ENCODE results near the gene HSF5.
"Not testable (repeated sequence)": the region's sequence is repeated elsewhere in the genome, so short reads cannot be mapped to it uniquely, and the experiment has no call there.

Gene HSF5

DNA sequence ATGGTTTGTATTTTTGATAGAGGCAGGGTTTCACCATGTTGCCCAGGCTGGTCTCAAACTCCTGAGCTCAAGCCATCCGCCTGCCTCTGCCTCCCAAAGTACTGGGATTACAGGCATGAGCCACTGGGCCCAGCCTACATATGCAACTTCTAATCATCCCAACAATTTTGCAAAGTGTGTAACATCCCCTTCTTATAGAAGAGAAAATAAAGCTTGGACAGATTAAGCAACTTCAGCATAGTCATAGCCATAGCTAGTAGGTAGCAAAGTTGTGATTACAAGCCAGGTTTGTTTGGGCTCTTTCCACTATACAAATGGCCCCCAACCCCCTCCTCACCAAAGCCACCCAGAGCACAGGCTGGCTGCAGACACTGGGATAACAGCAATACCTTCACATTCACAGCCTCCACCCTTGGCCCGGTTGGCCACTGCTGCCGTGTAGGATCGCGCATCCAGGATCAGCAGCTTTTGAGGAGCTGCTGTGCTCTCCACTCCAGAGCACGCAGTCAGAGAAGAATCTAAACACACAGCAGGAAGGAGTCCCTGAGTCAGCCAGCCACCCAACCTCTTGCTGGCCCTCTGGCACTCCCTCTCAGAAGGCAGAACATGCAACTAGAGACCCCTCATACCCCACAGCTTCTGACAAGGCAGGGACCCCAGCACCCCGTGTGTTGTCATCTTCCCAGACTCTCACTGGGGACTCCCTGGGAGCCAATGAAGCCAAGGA lies 18.3 kb upstream of the HSF5 start:
- peaks cover 100% of the 10 kb centered on the region for H3K36me3 ChIP-seq (ENCODE audit: insufficient read depth, low read length)
- H3K4me2 ChIP-seq (ENCODE audit: insufficient read depth, low read length): no peak overlapping the region
- H3K79me2 ChIP-seq (ENCODE audit: insufficient read depth, low read length): peaks cover 8% of the 10 kb centered on the region; the same call in 1 of the 2 replicates
- no peak for TF ChIP-seq EZH2 (IDR thresholded peaks at IDR 0.05; ENCODE audit: borderline replicate concordance, low read depth, low read length, severe bottlenecking)
- TF ChIP-seq, protein P1, sequence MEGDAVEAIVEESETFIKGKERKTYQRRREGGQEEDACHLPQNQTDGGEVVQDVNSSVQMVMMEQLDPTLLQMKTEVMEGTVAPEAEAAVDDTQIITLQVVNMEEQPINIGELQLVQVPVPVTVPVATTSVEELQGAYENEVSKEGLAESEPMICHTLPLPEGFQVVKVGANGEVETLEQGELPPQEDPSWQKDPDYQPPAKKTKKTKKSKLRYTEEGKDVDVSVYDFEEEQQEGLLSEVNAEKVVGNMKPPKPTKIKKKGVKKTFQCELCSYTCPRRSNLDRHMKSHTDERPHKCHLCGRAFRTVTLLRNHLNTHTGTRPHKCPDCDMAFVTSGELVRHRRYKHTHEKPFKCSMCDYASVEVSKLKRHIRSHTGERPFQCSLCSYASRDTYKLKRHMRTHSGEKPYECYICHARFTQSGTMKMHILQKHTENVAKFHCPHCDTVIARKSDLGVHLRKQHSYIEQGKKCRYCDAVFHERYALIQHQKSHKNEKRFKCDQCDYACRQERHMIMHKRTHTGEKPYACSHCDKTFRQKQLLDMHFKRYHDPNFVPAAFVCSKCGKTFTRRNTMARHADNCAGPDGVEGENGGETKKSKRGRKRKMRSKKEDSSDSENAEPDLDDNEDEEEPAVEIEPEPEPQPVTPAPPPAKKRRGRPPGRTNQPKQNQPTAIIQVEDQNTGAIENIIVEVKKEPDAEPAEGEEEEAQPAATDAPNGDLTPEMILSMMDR (IDR thresholded peaks at IDR 0.05; ENCODE audit: borderline replicate concordance, extremely low read depth, low read length, poor library complexity, severe bottlenecking): no peak
- no peaks in the 10 kb centered on the region for H3K27me3 ChIP-seq (ENCODE audit: insufficient read depth, low read length, poor library complexity)
- H2AFZ ChIP-seq (ENCODE audit: low read depth, low read length): no peak overlapping the region
- H4K20me1 ChIP-seq (ENCODE audit: insufficient read depth, low read length): peaks cover 32% of the 10 kb centered on the region
- no peak for DNase-seq
- no peak overlapping the region for H3K27ac ChIP-seq (ENCODE audit: low read length)
- H3K4me3 ChIP-seq (ENCODE audit: low read depth in 1 of 2, low read length in 2 of 2): no peak overlapping the region
- no peaks in the 10 kb centered on the region for H3K9me3 ChIP-seq (ENCODE audit: insufficient read depth, low read length, severe bottlenecking)
- H3K9ac ChIP-seq (ENCODE audit: low read depth, low read length): no peak overlapping the region
- no peak for ATAC-seq (ENCODE audit: insufficient read depth, low read depth)
- H3K4me1 ChIP-seq (ENCODE audit: insufficient read depth, low read length): 0 out of 2 replicates have a peak, but pooled peaks cover 6% of the 10 kb centered on the region

DNA sequence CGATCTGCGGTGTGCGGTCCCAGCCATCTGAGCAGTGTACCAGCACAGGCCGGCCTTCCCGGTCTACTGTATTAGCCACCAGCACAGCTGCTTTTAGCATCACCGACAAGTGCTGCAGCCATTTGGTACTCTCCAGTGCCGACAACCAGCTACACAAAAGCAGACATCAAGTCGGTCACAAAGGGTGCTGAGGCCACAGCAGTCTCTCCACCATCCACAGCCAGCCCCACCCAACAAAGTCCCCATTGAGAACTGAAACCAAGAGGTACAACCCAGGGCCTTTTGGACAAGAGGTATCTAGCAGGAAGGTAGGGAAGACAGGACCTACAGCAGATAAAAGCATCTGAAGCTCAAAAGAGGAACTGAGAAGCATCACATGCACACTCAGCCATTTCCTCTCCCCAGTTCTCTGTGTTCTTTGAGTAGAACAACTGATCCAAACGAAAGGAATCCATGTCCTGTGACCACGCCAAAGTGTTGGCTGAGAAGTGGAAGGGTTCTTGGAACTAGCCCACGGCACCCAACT lies 16.7 kb upstream of the HSF5 start:
- Histone ChIP-seq H2AFZ (ENCODE audit: low read depth, low read length) (no peak overlapping the region), H3K9ac (ENCODE audit: low read depth, low read length) (no peak overlapping the region), H3K4me1 (ENCODE audit: insufficient read depth, low read length) (no peaks in the 10 kb centered on the region), H3K4me3 (ENCODE audit: low read depth in 1 of 2, low read length in 2 of 2) (no peak overlapping the region), H3K27me3 (ENCODE audit: insufficient read depth, low read length, poor library complexity) (no peaks in the 10 kb centered on the region), H3K36me3 (ENCODE audit: insufficient read depth, low read length) (peaks cover 98% of the 10 kb centered on the region), H3K27ac (ENCODE audit: low read length) (no peak overlapping the region), H4K20me1 (ENCODE audit: insufficient read depth, low read length) (peaks cover 24% of the 10 kb centered on the region), H3K79me2 (ENCODE audit: insufficient read depth, low read length) (0 out of 2 replicates have a peak, but pooled peaks cover 2% of the 10 kb centered on the region), H3K4me2 (ENCODE audit: insufficient read depth, low read length) (no peak overlapping the region), H3K9me3 (ENCODE audit: insufficient read depth, low read length, severe bottlenecking) (no peaks in the 10 kb centered on the region)
- TF ChIP-seq, protein P1 (IDR thresholded peaks at IDR 0.05; ENCODE audit: borderline replicate concordance, extremely low read depth, low read length, poor library complexity, severe bottlenecking): no peak
- no peak for TF ChIP-seq EZH2 (IDR thresholded peaks at IDR 0.05; ENCODE audit: borderline replicate concordance, low read depth, low read length, severe bottlenecking)
- DNase-seq (no peak), ATAC-seq (ENCODE audit: insufficient read depth, low read depth) (no peak)

DNA sequence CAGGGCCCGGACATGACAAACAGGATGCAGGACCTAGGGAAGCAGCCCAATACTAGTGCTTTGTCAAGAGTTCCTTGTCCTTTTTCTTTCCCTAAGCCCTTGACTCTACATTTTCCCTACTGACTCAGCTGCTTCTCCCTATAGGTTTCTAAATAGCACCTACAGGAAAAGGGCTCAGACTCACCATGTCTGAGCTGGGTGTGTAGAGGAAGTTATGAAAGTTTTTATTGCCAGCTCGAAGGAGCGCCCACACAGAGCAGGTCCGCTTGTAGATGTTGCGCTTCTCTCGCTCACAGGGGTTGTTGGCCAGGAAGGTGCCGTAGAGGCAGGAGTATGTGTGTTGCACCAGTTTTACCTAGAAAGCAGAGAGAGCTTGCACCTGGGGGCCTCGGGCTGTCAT lies 15.7 kb upstream of the HSF5 start:
- H4K20me1 ChIP-seq (ENCODE audit: insufficient read depth, low read length): peaks cover 22% of the 10 kb centered on the region
- H3K4me1 ChIP-seq (ENCODE audit: insufficient read depth, low read length): no peaks in the 10 kb centered on the region
- no peak for ATAC-seq (ENCODE audit: insufficient read depth, low read depth)
- H3K27ac ChIP-seq (ENCODE audit: low read length): no peak overlapping the region
- H3K9me3 ChIP-seq (ENCODE audit: insufficient read depth, low read length, severe bottlenecking): no peaks in the 10 kb centered on the region
- H3K9ac ChIP-seq (ENCODE audit: low read depth, low read length): no peak overlapping the region
- no peak overlapping the region for H3K4me2 ChIP-seq (ENCODE audit: insufficient read depth, low read length)
- no peaks in the 10 kb centered on the region for H3K27me3 ChIP-seq (ENCODE audit: insufficient read depth, low read length, poor library complexity)
- H3K36me3 ChIP-seq (ENCODE audit: insufficient read depth, low read length): peaks cover 95% of the 10 kb centered on the region
- no peak overlapping the region for H3K4me3 ChIP-seq (ENCODE audit: low read depth in 1 of 2, low read length in 2 of 2)
- TF ChIP-seq, protein P1 (IDR thresholded peaks at IDR 0.05; ENCODE audit: borderline replicate concordance, extremely low read depth, low read length, poor library complexity, severe bottlenecking): no peak
- TF ChIP-seq EZH2 (IDR thresholded peaks at IDR 0.05; ENCODE audit: borderline replicate concordance, low read depth, low read length, severe bottlenecking): no peak
- DNase-seq: no peak
- H3K79me2 ChIP-seq (ENCODE audit: insufficient read depth, low read length): 0 out of 2 replicates have a peak, but pooled peaks cover 2% of the 10 kb centered on the region
- H2AFZ ChIP-seq (ENCODE audit: low read depth, low read length): no peak overlapping the region

DNA sequence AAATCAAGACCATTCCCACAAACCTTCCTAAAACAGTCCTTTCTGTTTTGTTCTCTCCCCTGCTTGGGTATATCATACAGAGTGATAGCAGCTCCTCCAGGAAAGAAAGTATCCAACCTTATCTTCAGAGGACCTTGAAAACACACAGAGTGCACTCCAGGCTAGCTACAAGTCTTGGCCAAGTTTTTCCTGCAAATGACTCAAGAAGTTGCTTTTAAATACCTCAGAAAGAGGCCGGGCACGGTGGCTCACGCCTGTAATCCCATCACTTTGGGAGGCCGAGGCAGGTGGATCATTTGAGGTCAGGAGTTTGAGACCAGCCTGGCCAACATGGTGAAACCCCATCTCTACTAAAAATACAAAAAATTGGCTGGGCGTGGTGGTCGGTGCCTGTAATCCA lies 14.9 kb upstream of the HSF5 start:
- not testable (repeated sequence) for ATAC-seq (ENCODE audit: insufficient read depth, low read depth); H3K4me3 ChIP-seq (ENCODE audit: low read depth in 1 of 2, low read length in 2 of 2)
- H3K36me3 ChIP-seq (ENCODE audit: insufficient read depth, low read length): peaks cover 93% of the 10 kb centered on the region

More for the DNA sequence above, 14.9 kb upstream of the HSF5 start:
- H4K20me1 ChIP-seq (ENCODE audit: insufficient read depth, low read length): peaks cover 15% of the 10 kb centered on the region
- H2AFZ ChIP-seq (ENCODE audit: low read depth, low read length); H3K9me3 ChIP-seq (ENCODE audit: insufficient read depth, low read length, severe bottlenecking); H3K4me1 ChIP-seq (ENCODE audit: insufficient read depth, low read length); H3K79me2 ChIP-seq (ENCODE audit: insufficient read depth, low read length); H3K27ac ChIP-seq (ENCODE audit: low read length); H3K4me2 ChIP-seq (ENCODE audit: insufficient read depth, low read length); DNase-seq; H3K27me3 ChIP-seq (ENCODE audit: insufficient read depth, low read length, poor library complexity); H3K9ac ChIP-seq (ENCODE audit: low read depth, low read length): not testable (repeated sequence)

All from DND-41 (cell line).